GM19438 (cell line): Measurements from ENCODE around the gene SLC48A1.
"Not testable (repeated sequence)": the region's sequence is repeated elsewhere in the genome, so short reads cannot be mapped to it uniquely, and the experiment has no call there.

Experiments
- ATAC-seq: cut with Tn5 transposase; IDR thresholded peaks from one replicate; pipeline ENCODE4 v1.9.1; 2021; ENCODE audit warnings: low read depth; ENCODE audit not compliant: unreplicated experiment

SLC48A1 gene

DNA sequence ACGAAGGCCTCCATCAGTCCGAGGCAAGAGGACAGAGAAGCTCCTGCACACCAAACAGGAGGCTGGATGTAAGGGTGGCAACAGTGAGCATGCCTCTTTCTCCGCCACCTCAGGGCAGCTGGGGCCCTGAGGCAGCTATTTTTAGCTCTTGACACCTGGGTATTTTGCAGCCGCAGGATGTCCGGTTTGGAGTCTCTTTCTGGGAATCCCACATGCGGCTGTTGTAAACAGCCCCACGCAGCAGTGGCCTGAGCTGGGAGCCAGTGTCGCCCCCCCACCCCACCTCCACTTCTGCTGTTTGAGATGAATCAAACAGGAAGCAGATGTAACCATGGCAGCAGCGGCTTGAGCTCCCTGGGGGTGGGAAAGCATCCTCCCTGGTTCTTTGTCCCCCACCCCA, 35.0 kb downstream of the SLC48A1 start:
- ATAC-seq = peak; percentile 32

DNA sequence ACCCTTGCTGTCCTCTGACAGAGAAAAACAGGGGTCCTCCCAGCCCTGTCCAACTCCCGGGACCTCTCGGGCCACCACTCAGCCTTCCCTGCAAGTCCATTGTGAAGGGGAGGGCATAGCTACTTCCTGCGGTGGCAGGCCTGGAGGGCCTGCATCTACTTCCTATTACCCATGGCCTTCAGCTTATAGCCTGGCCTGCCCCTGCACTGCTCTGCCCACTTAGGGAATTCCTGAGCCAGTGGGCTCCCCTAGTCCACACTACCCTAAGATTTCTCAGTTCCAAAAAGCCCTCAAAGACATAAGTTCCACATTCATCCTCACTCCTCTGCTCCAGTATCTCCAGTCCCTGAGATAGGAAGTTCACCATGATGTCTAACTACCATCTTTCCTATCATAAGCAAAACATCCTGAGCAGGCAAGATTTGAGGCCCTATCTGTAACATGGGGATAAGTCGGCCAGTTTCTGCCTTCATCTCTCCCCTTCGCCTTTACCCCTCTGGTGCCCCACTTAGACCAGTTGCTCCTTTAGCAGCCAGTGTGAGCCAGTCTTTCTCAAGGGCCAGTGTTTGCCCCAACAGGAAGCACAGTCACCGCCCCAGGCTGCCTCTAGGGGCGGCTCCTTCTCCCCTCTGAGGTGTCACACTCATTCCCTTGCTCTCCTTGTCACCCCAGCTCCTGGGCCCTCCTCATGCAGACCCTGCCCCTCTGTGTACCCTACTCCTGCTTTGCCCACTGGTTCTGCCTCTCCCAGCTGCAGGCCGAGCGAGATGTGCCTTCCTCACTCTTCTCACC, 35.7 kb downstream of the SLC48A1 start:
- ATAC-seq = no peak

DNA sequence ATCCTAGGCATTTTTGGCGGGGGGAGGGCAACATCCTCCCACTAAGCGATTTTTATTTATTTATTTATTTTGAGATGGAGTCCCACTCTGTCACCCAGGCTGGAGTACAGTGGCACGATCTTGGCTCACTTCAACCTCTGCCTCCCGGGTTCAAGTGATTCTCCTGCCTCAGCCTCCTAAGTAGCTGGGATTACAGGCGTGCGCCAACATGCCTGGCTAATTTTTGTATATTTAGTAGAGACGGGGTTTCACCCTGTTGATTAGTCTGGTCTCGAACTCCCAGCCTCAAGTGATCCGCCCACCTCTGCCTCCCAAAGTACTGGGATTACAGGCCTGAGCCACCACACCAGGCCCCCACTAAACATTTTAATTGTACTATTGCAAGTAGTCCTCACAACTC, 36.5 kb downstream of the SLC48A1 start:
- ATAC-seq = not testable (repeated sequence)

DNA sequence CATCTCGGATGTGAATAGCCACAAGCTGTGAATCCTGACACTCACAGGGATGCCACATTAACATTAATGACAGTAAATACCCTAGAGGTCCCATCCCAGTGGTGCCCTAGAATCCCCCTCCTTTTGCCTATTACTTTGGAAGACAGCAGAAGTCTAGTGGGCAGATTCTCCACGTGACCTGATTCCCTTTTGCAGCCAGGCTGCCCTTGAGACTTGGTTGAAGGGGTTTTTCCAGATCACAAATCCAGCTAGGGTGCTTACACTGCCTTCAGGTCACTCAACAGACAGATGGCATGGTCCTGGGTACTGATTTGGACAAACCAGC, 38.0 kb downstream of the SLC48A1 start:
- ATAC-seq = no peak

DNA sequence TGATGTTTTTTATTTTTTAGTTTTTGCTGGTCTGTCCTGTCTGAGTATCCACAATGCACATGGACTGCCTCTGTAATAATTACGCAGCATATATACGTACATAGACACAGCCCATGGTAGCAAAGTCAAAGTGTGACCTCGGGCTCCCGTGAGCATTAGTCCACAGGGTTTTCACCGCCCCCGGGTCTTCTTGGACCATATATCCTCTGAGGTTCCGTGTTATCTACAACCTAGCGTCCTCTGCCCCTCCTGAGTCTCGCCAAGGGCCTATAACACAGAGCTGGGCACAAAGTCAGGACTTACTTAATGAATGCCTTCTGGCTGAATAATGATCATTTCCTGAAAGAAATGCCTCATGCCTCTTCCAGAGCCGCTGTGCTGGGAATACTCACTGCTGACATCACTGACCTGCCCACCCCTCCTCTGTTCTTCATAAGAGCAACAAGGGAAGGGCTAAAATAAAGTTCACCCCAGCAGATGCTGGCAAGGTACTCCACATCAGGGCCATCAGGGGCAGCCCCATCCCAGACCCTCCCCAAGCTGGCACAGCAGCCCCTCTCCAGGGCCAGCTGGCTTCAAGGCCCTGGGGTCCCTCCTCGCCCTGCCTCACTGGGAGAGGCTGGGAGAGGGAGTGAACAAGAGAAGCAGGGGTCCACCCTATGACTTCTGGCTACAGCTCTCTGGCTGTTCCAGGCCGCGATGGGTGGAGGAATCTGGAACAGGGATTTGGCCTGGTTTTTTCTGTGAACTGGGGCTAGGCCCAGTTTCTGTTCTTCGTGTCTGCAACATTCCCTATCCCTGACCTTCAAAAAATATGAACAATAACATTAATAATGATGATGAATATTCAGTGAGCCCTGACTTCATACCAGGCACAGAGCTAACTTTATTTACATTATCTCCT, 38.8 kb downstream of the SLC48A1 start:
- no peak for ATAC-seq

DNA sequence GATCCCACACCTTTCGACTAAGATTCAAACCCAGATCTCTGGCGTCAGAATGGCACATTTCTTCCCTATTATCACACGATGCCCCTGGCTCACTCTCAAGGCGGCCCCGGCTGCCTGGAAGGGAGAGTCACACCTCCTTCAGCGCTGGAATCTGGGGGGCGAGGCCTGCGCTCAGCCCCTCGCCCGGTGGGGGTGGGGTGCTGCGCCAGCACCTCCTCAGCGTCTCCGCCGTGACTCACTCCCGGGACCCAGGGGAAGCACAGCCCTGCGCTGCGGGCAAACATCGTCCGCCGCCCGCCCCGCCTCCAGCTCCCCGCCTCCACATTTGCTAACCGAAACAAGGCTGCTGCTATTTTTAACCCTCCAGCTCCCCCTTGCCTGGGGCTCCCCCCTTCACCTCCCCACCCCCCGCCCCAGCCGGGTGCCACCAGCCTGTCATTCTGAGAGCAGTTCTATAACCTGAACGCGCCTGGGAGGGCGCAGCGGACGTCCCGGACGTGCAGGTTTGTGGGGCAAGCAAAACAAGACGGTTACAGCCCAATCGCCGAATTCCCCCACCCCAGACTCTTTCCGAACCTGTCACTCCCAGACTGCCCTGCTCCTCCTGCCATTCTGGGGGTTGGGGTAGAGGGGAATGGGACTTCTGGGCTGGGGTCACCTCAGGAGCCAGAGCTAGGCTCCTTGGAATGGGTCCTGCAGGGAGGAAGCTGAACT, 39.9 kb downstream of the SLC48A1 start:
- ATAC-seq = peak; percentile 63

DNA sequence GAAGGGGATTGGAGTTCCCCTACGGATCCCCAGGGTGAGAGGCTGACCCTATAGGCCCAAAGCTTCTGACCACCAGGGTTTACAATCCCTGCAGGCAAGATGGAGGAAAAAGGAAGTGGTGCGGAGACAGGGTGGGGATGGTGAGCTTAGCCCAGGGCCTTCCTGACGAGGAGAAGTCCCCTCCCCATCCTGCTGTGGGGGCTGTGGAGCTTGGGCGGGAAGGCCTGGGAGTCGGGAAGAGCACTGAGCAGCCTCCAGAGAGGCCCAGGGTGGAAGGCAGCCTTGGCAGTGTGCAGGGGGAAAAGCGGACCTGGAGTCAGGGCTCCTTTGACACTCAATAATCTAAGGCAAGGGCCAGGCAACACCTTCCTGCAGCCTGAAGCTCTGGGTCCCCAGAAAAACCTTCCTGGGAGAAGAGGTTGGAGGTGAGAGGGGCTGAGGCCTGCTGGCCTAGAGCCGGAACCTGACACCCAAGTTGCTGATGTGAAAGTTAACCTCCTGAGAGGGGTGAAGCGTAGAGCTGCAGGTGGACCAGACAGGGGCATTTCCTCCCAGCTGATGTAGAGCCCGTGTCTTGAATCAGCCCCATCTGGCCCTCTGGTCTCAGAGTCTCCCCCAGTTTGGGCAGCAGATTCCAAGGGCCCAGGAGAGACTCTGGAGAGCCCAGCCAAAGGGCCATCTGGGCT, 40.6 kb downstream of the SLC48A1 start:
- peak; percentile 51 for ATAC-seq

DNA sequence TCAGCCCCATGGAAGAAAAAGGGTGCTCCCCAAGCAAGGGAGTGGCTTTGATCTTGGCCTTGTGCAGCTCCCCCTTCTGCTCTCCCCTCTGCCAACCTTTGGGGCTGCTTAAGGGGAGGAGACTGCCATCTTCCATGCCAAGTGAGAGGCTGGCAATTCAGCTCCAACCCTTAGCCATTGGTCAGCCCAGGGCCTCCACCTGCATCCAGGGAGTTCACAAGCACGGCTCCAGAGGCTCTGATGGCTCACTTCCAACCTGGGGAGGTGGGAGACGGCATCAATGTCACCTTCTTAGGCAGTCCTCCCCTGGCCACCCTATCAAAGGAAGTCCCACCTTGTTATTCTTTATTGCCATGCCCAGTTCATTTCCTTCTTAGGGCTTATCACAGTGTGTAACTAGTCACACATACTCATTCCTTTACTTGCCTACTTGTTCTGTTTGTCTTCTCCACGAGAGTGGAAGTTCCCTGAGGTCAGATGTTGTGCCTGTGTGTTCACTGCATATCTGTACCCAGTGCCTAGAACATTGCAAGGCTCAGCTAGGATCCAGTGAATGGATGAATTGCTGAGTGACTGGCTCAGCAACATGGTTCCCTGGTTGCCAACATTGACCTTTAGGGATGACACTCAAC, 41.6 kb downstream of the SLC48A1 start:
- ATAC-seq = no peak

DNA sequence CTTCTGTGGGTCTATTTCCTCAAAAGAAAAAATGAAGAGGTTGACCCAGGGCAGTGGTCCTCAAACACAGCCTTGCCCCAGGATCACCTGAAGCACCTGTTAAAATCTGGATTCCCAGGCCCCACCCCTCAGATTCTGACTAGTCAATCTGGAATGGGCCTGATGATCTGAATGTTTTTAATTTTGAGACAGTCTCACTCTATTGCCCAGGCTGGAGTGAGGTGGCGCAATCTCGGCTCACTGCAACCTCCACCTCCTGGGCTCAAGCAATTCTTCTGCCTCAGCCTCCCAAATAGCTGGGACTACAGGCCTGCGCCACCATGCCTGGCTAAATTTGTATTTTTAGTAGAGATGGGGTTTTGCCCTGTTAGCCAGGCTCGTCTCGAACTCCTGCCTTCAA, 42.4 kb downstream of the SLC48A1 start:
- not testable (repeated sequence) for ATAC-seq

DNA sequence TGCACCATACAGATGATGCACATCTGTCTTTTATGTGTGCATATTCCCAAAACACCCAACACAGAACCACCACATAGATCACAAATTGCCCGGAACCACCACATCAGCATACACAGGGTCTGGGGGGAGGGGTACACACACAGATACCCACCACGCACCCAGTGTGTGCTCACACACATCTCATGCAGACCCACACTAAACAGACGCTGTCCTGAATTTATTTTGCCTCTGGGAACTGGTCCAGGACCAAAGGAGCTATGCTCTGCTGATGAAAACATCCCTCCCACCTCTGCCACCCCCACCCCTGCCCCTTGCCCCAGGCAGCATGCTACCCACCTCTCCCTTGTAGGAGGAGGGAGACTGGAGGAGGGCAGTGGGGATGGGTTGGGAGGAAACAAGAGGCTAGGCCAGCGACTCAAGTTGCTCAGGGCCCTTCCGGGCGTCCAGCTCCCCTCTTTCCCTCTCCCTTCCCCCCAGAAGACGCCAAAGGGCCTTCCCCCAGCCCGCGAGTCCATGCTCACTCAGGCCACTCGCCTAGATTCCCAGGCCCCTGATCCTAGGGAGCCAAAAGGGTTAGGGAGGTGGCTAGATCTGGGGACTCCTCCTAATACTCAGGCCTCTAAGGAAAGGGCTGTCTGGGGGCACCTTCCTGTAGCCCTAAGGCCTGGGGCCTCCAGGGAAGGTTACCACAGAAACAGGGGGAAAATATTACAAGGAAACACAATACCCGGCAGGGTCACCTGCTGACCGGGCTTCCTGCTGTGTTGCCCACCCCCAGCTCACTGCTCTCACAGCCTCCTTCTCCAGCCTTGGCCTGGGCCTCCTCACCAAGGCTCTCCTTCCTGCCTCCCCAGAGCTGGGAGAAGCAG, 43.6 kb downstream of the SLC48A1 start:
- ATAC-seq = no peak

DNA sequence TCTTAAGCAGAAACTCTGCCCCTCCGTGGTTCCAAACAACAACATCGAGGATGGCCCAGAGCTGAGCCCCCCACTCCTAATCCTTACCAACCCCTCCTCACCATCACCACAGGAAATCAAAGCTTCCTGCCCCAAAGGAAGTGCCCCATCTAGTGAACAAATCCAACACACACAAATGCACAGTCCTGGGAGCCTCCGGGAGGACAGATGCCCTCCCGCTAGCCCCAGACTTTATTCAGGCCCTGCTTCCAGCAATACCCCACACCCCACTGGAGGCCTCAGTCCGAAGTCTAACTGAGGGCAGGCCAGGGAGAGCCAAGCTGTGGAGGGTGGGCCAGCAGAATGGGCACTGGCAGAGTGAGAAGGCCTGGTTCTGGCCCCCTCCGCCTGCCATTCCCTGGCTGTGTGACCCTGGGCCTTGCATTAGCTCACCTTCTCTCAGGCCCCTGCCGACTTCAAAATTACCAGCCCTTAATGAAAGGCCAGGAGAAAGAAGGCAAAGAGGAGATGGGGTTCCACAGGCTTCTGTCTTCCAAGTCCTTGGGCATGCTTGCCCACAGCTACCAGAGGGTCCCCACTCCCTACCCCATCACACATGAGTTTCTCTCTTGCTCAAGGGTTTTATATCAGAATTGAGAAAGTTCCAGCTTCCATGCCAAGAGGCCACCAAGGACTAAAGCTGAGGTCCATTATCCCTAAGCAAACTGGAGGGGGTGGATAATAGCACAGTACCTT, 44.4 kb downstream of the SLC48A1 start:
- no peak for ATAC-seq

DNA sequence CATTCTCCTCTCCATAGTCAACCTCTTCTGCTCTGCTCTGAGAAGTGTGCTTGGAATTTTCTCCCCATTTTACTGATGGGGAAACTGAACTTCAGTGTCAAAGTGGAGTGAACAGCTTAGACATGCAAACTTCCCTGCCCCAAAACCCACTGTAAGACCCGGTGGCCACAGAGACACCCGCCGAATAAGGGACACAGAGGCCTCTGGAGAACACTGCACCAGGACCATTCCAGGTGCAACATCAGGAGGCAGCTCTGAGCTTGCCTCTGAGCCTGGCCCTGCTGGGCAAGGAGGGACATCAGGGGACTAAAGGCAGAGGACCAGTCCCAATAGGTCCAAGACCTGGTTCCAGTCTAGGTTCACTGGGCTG, 45.0 kb downstream of the SLC48A1 start:
- ATAC-seq = no peak

DNA sequence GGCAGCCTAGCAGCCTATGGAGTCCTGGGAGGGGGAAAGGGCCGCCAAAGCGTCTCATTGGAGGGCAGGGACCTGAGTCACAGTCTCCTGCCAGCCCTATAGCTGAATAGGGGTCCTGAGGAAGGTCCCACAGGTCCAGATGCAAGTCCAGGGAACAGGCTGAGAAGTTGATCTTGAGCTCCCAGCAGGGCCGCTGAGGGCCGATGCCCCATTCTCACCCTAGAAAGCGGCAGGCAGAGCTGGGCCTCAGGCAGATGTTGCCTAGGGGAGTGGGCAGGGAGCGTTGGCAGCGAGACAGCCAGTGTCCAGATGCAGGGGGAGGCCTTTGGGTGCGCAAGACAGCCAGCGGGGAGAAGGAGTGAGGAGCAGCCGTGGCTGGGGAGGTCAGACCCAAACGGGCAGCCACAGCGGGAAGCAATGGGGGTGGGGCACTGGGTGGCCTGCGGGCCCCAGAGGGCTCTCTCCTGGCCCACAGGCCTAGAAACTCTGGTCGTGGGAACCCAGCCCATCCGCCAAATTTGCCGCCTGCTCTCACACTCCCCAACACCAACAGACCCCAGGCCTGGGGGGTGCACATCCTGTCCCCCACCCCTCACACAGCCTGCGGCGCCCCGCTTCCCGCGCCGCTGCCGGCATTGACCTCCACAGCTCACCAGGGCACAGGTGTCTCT, 45.6 kb downstream of the SLC48A1 start:
- ATAC-seq = peak; percentile 8

DNA sequence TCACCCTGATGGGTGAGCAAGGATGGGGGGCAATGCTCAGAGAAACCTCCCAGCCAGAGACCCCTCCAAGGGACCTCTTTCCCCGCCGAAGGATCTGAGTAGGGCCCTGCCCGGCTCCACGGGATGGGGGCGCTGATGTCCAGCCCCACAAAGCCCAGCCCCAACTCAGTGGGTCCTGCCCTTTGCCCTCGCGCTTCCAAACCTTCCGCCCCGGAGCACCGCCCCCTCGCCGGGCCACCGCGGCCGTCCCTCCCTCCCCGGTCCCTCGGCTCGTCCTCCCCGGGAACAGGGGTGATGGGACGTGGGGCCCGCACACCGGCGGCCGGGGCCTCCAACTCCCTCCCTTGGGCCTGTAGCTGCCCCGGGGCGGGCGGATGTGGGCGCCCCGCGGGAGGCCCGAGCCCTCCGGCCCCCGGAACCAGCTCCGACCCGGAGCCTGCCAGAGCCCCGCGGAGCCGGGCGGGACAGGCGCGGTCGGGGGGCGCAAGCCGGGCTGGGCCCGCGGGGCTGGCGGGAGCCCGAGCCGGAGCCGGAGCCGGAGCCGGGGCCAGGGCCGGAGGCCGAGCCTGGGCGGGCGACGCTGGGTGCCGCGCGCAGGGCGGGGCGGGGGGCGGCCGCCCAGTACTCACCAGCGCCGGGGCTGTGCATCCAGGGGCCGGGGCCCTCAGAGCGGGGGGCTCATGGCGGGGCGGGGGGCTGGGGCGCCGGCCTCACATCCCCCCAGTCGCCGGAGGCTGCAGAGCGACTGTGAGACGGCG, 46.3 kb downstream of the SLC48A1 start:
- peak; percentile 53 for ATAC-seq

DNA sequence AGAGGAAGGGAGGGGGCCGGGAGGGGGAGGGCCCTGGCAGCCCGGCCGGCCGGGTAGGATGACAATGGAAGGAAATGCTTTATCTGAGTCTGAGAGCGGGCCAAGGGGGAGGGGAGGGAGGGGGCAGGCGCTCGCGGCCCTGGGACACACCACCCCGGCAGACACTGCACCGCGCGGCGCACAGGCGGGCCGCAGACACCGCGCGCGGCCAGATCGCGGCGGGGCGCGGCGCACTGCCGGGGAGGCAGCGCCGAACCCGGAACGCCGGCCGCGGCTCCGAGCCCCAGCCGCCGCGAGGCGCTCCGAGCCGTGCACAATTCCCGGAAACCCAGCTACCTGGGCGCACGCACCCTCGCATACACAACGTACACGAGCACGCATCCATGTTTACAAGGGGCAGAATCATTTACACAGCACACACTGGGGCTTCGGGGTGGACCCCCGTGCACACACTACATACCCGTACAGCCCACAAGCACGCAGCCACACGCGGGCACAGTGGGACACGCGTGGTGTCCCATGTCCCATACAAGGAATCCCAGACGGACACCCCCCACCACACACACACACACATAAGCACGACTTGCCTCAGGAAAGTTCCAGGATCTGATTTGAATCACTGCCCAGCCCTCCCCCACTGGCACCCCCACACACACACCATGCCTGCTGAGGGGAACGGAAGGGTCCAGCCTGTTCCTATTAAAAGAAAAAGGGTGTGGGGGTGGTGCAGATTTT, 47.0 kb downstream of the SLC48A1 start, which contains the start of gene HDAC7:
HDAC7 (minus strand) TSS at position 8 of the 735 bp plus-strand sequence. CDS start 118 bp downstream, outside the sequence.
- peak; percentile 36 for ATAC-seq

DNA sequence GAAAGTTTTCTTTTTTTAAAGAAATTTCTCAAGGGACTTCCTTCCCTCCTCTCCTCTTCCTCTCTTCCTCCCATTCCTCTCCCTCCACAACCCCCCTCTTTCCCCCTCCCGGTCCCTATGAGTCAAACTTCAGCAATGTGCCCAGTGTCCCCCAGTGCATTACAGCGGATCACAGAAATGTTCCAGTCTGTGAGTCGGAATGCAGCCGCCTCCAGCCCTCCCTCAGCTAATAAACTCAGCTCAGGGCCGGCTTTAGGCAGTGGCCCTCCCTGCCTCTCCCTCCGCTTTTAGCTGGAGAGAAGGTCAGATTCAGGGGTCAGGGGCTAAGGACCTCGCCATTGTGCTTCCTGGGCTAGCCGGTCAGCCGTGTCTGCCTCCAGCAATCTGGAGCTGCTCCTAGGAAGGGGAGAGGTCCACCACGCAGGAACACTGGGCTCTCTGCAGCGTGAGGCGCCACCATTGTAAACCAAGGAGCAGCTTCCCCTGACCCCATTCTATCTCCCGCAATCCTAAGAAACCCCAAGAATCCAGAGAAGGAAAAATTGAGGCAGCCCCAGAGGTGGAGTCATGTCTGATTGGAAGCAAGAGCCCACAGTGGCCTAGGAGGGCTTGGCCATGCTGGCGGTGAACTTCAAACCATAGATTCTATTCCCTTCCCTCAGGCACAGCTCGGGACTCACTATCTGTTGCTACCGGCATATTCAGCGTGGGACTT, 47.8 kb downstream of the SLC48A1 start:
- ATAC-seq = no peak
